ENCODE data around the gene TBC1D9B.
A peak's percentile ranks its signal among the peaks of the same experiment; 100 is the strongest.

The TBC1D9B gene

GRCh38 chr5:179821298-179822058 is 86.2 kb downstream of the TBC1D9B start:
- DNase-seq (ENCODE audit: low read depth in 4 of 4, low spot score in 1 of 4) = peak; percentile 54 to 83 (median 66)

DNA sequence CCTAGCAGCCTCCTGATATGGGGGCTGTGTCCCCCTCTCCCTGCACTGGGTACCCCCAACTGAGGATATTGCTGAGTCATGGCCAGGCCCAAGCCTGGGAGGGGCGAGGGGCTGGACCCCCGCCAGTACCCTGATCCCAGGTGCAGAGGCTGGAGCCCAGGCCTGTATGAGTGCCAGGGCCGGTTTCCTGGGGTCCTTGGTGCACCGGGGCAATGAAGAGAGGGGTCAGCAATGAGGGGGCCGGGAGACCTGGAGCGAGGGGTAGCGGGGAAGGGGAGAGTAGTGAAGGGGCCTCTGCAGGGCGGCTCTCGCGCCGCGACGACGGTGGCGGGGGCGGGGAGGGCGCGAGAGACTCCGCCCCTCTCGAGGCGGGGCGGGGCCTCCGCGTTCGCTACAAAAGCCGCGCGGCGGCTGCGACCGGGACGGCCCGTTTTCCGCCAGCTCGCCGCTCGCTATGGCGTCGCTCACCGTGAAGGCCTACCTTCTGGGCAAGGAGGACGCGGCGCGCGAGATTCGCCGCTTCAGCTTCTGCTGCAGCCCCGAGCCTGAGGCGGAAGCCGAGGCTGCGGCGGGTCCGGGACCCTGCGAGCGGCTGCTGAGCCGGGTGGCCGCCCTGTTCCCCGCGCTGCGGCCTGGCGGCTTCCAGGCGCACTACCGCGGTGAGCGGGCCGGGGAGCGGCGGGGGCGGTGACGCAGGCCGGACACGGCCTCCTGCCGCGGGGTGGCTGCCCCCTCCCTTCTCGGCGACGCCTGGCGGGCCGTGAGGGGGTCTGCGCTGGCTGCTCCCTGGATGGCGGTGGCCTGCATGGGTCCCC is 87.0 kb downstream of the TBC1D9B start, which contains the start of gene SQSTM1:
TSS of gene SQSTM1 (plus strand) at position 423 of the 815 bp plus-strand sequence. CDS start at position 455, 32 bp downstream.
- DNase-seq (ENCODE audit: low read depth in 4 of 4, low spot score in 1 of 4) = peak; percentile 60 to 77 (median 72)

DNA sequence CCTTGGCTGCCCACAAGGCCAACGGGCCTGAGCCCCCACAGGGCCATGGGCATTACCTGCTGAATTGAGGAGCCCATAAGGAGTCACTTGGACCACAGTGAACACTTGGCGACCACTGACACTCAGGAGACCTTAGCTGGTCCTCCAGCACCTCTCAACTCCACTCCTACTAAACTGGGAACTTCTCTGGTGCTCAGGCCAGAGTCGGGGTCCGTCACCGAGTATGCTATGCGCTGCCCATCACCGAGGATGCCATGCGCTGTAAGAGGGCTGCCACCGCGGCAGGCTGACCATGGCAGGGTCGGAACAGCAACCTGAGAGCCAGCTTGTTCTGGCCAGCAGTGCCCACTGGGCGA is 87.6 kb downstream of the TBC1D9B start:
- no peak for DNase-seq (ENCODE audit: low read depth in 4 of 4, low spot score in 1 of 4)

DNA sequence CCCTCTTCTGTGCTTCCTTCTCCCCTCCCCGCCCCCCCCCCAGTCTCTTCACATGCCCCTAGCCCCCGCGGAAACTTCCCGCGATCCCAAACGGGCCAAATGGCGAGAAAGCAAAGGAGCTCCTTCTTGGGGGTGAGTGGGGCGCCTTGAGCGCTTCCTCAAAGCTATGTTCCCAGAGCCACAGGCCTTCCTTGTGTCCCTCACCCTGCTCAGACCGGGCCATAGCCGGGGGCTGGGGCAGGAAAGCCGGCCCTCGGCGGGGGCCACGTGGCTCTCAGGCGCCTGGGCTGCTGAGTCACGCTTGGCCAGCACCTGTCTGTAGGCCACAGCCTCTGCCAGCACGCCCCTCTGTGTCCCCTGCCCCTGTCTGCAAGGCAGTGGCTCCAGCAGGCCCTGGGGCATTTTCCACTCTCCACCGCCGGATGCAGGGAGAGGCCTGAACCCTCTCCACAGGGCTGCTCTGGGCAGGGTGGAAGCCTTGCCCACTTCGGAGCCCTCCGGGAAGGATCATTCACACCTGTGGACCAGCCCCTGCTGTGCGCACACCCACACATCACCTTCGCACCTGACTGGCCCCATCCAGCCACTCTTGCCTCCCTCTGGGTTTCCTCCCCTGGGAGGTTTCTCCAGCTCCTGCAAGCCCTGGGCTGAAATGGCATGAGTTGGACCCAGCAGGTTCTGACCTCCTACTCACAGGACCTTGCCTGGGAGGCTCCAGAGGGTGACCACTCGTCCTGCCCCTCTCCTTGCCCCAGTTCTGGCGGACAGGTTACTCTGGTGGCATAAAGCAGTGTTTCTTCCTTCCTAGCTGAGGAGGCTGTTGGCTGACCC is 88.2 kb downstream of the TBC1D9B start:
- DNase-seq (ENCODE audit: low read depth in 4 of 4, low spot score in 1 of 4) = no peak

GRCh38 chr5:179818746-179819295 is 88.9 kb downstream of the TBC1D9B start:
- peak; percentile 34 to 67 (median 56) for DNase-seq (ENCODE audit: low read depth in 4 of 4, low spot score in 1 of 4)

DNA sequence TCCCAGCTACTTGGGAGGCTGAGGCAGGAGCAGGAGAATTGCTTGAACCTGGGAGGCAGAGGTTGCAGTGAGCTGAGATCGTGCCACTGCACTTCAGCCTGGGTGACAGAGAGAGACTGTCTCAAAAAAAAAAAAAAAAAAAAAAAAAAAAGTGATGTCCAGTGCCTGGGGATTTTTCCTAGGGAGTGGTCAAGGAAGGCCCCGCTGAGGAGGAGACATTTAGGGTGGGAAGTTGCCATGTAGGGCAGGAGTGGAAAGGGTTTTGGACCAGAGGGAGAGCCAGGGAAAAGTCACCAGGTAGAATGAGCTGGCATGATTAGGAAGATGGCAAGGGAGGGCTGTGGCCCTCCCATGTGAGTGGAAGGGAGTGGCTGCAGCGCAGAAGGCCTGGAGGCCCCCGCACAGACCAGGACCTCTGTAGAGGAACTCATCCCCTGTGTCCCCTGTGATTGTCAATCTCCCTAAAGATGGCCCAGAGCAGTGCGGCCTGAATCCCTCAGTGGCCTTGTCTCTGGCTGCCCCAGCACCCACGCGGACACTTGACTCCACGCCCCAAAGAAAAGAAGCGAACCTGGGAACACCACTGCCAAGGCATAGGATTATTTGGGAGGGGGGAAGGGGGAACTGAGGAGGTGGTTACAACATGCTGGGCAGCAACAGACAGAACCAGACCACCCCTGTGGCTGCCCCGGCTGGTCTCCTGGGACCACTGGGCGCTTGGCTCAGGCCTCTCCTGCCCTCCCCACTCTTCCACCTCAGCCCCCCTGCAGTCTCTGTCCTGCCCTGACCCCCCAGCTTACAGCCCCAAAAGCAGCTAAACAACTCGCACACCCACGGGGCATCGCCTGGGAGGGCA is 89.6 kb downstream of the TBC1D9B start:
- no peak for DNase-seq (ENCODE audit: low read depth in 4 of 4, low spot score in 1 of 4)

DNA sequence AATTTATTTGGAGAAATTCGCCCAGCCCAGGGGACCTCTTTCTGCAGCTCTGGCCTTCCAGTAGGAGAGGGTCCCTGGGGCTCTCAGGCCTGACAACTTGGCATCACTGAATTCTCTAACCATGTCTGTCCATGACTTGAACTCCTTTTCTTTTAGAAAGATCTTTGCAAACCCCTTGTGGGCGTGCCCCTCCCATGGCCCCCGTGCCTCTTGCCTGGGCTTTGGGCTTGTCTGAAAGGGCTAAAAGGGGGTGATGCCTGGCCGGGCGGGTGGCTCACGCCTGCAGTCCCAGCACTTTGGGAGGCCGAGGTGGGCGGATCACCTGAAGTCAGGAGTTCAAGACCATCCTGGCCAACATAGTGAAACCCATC is 90.2 kb downstream of the TBC1D9B start:
- DNase-seq (ENCODE audit: low read depth in 4 of 4, low spot score in 1 of 4) = no peak

DNA sequence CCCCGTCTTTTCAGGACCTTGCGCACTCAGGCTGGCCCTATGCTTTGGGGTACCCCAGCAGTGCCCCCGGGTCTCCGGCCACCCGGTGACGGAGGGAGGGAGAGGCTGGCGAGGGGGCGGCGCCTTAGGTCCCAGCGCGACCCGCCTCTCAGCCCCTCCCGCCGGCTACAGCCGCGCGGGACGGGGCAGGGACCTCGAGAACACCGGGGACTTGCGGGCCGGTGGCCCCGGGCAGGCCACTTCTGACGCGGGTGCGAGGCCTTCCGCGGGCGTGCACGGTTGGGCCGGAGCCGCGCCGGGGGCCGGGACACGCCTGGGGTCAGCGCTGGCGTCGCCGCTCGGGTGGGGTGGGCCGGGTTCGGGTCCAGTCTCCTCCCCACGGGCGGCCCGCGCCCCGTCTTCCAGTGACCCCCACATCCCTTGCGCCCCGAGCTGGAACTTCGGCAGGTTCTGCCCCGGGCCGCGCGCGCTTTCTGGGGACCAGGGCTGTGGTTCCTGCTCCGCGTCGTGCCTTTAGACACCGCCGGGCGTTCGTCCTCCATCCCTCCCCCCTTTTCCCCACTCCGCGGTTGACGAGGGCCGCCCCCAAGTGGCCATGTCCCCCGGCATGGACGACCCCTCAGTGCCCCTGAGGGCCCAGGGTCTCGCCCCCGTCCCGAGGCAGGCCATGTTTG is 90.8 kb downstream of the TBC1D9B start:
- no peak for DNase-seq (ENCODE audit: low read depth in 4 of 4, low spot score in 1 of 4)

- DNase-seq (ENCODE audit: low read depth in 4 of 4, low spot score in 1 of 4) = no peak
Measured at GRCh38 chr5:179816401-179816795, 91.3 kb downstream of the TBC1D9B start.

GRCh38 chr5:179815491-179816249 is 92.0 kb downstream of the TBC1D9B start:
- DNase-seq (ENCODE audit: low read depth in 4 of 4, low spot score in 1 of 4) = no peak

DNA sequence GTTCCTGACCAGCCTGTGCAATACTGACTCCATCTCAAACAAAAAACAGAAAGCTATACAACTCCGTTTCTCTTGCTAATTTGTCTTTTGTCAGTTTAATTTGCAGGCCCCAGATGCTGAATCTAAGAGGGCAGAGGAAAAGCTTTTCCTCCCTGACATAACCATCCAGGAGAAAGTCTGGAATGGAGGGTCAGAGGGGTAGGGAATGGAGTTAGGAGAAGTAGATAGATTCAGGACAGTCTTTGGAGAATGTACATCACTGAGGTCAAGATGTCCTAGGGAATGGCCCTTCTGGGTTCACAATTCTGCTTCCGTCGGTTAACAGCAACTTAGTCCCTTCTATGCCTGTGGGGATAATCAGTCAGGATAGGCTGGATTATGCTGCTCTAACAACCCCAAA is 93.6 kb downstream of the TBC1D9B start:
- no peak for DNase-seq (ENCODE audit: low read depth in 4 of 4, low spot score in 1 of 4)

DNA sequence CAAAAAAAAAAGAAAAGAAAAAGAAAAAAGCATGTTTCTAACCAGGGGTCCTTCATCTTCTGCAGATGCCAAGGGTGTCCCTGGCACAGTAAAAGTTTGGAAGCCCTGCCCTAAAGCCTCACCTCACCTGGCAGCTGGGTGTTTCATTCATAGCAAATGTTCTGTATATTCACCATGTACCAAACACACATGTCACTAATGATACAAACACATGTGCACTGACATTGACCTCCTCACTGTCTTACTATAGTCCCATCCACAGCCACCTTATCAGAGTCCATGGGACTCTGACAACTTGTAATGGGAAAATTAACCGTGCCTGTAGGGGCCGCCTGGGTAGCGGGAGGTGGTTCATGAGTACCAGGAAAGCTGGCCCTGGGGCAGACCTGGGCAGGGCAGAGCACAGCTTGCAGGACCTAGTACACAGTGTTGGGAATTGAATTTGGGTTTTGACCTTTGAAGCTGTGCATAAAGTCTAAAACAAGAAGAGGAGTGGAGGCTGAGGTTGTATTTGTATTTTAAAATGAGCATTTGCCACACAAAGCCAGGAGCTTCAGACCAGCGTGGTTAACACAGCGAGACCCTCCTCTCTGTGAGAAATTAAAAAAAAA is 94.6 kb downstream of the TBC1D9B start:
- DNase-seq (ENCODE audit: low read depth in 4 of 4, low spot score in 1 of 4) = no peak

- no peak for DNase-seq (ENCODE audit: low read depth in 4 of 4, low spot score in 1 of 4)
Measured at GRCh38 chr5:179812135-179812825, 95.4 kb downstream of the TBC1D9B start.
